ENCODE measurements around the gene MPG. TPM values are rescaled to one million over a fixed set of nuclear protein-coding genes. Genes with fewer than 3 reads are reported as not detected.

Gene MPG
- total and polyA plus RNA-seq, 2 of the 8 experiments (the other 6 are each of a cell fraction or from before 2014, with no cell fraction given), result 37.6 to 83.7 TPM

DNA sequence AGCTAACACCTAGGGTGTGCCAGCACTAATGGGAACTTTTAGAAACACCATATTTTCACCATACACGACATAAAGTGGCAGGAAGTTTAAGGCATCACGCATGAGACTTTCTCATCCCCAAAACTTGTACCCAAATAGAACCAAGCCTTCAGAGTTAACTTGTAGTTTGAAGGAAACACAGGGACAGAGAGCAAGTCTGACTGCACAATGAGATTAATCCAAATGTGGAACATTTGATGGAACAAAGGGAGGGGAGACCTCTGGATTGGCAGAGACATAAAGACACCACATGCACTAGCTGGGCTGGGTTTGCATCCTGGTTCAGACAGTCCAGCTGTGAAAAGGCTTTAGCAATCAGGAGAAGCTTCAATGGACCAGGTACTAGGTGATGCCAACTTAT, 36.3 kb downstream of the MPG start:
- WGBS, 2 experiments (ENCODE audit: extremely low coverage in 1 of 2, insufficient coverage in 1 of 2, insufficient read length in 1 of 2, insufficient replicate concordance in 2 of 2, low coverage in 1 of 2, low lambda C conversion rate in 2 of 2, missing lambda C conversion rate in 1 of 2), result 93% methylated on average over 2 of the region's 2 CpGs; no CpG with 5 or more reads in 1 of the 2 experiments
- FAIRE-seq, result no peak

More for the DNA sequence above, 36.3 kb downstream of the MPG start:
- Histone ChIP-seq H3K27me3 (replicated peaks in 1 of 4; ENCODE audit: control insufficient read depth in 3 of 4, extremely low read depth in 1 of 4, insufficient read depth in 3 of 4, low read length in 3 of 4) (no peaks in the 10 kb centered on the region), H3K14ac (ENCODE audit: insufficient read length) (no peak overlapping the region), H2BK20ac (ENCODE audit: low read length) (no peak overlapping the region), H3K9ac (replicated peaks in 1 of 4; ENCODE audit: extremely low read depth in 1 of 4, low read depth in 3 of 4, low read length in 3 of 4) (no peak overlapping the region), H3K4ac (replicated peaks; ENCODE audit: insufficient read length, low read depth, low read length) (no peak overlapping the region), H3K18ac (ENCODE audit: extremely low read depth, low read length) (no peak overlapping the region), H3K23me2 (ENCODE audit: low read depth, low read length) (no peaks in the 10 kb centered on the region), H3K27ac (ENCODE audit: low read depth, low read length) (no peak overlapping the region), H2AK5ac (ENCODE audit: low read depth, low read length) (no peak overlapping the region), H3K79me1 (ENCODE audit: low read depth, low read length) (no peaks in the 10 kb centered on the region), H4K20me1 (replicated peaks in 1 of 2; ENCODE audit: control insufficient read depth in 1 of 2, insufficient read depth in 2 of 2, low read length in 2 of 2) (peaks cover 0 to 13% of the 10 kb centered on the region in 2 experiments), H2AFZ (ENCODE audit: low read length) (no peak overlapping the region), H3K4me3 (ENCODE audit: extremely low read depth in 1 of 4, insufficient read depth in 2 of 4, low read depth in 3 of 4, low read length in 4 of 4) (no peak overlapping the region), H3K36me3 (ENCODE audit: control insufficient read depth in 2 of 4, insufficient read depth in 4 of 4, low read length in 3 of 4) (peaks cover 0 to 3% (median 0%) of the 10 kb centered on the region in 4 experiments; a peak in 2 of 8 replicates), H3K4me2 (ENCODE audit: insufficient read depth in 1 of 2, low read depth in 2 of 2, low read length in 2 of 2) (no peak overlapping the region), H3K79me2 (ENCODE audit: control insufficient read depth in 1 of 2, insufficient read depth in 2 of 2, low read length in 2 of 2) (no peaks in the 10 kb centered on the region), H3K56ac (replicated peaks; ENCODE audit: insufficient read length, low read depth, low read length) (no peak overlapping the region), H2BK15ac (ENCODE audit: low read length) (no peak overlapping the region), H4K91ac (replicated peaks; ENCODE audit: insufficient read length, low read length) (no peak overlapping the region), H2BK120ac (replicated peaks; ENCODE audit: low read depth, low read length) (no peak overlapping the region), H3K9me3 (ENCODE audit: insufficient read depth in 2 of 2, low read depth in 1 of 2, low read length in 1 of 2) (no peaks in the 10 kb centered on the region), H4K5ac (ENCODE audit: insufficient read length, low read depth, low read length) (no peak overlapping the region), H2BK12ac (ENCODE audit: low read depth, low read length) (no peak overlapping the region), H2BK5ac (ENCODE audit: low read depth, low read length) (no peak overlapping the region), H3K4me1 (replicated peaks in 1 of 4; ENCODE audit: control insufficient read depth in 3 of 4, insufficient read depth in 4 of 4, low read length in 3 of 4) (peaks cover 0 to 4% (median 1%) of the 10 kb centered on the region in 4 experiments; a peak in 4 of 7 replicates), H3K23ac (ENCODE audit: insufficient read length) (no peak overlapping the region), H4K8ac (ENCODE audit: extremely low read depth, insufficient read depth, low read length) (no peak overlapping the region)
- CTCF ChIA-PET (ENCODE audit: partially characterized antibody), result interaction anchor here (1.0 kb wide), 1 partner anchor 10 kb away, joined by 6 read pairs; no protein-coding TSS in a partner anchor
- TF ChIP-seq CHD1 (IDR thresholded peaks at IDR 0.05; ENCODE audit: low read depth, low read length), result no peak
- no peak for TF ChIP-seq POU5F1 (IDR thresholded peaks at IDR 0.05; ENCODE audit: low read depth, low read length)
- no peak for TF ChIP-seq KDM5A (IDR thresholded peaks at IDR 0.05; ENCODE audit: low read length)
- TF ChIP-seq NRF1 (IDR thresholded peaks at IDR 0.05; ENCODE audit: low read depth, low read length), result no peak
- TF ChIP-seq TAF7 (optimal IDR thresholded peaks at IDR 0.05; ENCODE audit: borderline replicate concordance, low read depth, low read length), result no peak
- TF ChIP-seq SIN3A (conservative IDR thresholded peaks at IDR 0.05 in 1 of 2, IDR thresholded peaks at IDR 0.05 in 1 of 2; ENCODE audit: low read depth in 1 of 2, low read length in 2 of 2), result no peak
- no peak for TF ChIP-seq CTBP2 (IDR thresholded peaks at IDR 0.05; ENCODE audit: borderline replicate concordance, insufficient read depth, insufficient read length, low read length)
- TF ChIP-seq SUZ12 (IDR thresholded peaks at IDR 0.05; ENCODE audit: low read length), result no peak
- no peak for TF ChIP-seq EZH2 (IDR thresholded peaks at IDR 0.05; ENCODE audit: low read depth, low read length, severe bottlenecking)
- no peak for TF ChIP-seq CHD2 (IDR thresholded peaks at IDR 0.05; ENCODE audit: low read length)
- TF ChIP-seq NANOG (IDR thresholded peaks at IDR 0.05; ENCODE audit: insufficient read depth, low read depth, low read length, poor library complexity, severe bottlenecking), result no peak
- no peak for TF ChIP-seq BRCA1 (IDR thresholded peaks at IDR 0.05; ENCODE audit: low read depth, low read length)
- DNase-seq (ENCODE audit: low read depth in 1 of 2, low spot score in 2 of 2), result no peak
- POLR2A ChIA-PET (ENCODE audit: partially characterized antibody), result no interaction called here

Data from H1 (cell line).